Fibroblast of pulmonary artery (primary cell): ENCODE measurements around the gene CELSR2.

Experiments used
- DNase-seq: peaks from one replicate; pipeline ENCODE4 v3.0.0-alpha.2; 2010; ENCODE audit warnings: low read depth
- H3K4me3 ChIP-seq: replicated peaks from 2 replicates; pipeline ENCODE4 v1.5.1; 2011; ENCODE audit warnings: low read depth, mild to moderate bottlenecking, control low read depth, low read length, moderate library complexity
- TF ChIP-seq, protein P1 (sequence below): IDR thresholded peaks from 2 replicates; pipeline ENCODE4 v1.5.1; 2011; ENCODE audit warnings: mild to moderate bottlenecking, control low read depth, low read length, inconsistent platforms; ENCODE audit errors: missing control alignments

Gene CELSR2

DNA sequence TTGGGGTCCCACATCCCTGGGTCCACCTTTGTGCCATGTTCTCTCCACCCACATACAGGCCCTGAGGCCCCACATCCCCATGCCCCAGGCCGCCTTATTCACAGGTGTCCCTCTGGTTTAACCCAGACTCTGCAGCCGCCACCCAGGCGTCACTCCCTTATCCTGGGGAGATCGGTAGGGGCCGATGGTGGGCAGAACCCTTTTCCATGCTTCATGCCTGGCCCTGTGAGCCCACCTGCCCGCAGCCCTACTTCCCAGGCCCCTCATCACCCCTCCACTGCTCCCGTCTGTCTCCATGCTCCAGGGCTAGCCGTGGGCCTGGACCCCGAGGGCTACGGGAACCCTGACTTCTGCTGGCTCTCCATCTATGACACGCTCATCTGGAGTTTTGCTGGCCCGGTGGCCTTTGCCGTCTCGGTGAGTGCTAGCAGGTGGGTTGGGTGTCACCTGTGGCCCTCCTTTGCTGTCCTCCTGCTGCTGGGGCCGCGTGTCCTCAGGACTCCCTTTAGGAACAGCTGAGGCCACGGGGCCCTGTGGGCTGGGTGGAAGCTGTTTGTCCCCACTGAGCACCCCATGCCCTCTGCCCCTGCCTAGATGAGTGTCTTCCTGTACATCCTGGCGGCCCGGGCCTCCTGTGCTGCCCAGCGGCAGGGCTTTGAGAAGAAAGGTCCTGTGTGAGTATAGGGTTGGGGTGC, 21.4 kb downstream of the CELSR2 start:
- DNase-seq = no peak
- TF ChIP-seq, protein P1, sequence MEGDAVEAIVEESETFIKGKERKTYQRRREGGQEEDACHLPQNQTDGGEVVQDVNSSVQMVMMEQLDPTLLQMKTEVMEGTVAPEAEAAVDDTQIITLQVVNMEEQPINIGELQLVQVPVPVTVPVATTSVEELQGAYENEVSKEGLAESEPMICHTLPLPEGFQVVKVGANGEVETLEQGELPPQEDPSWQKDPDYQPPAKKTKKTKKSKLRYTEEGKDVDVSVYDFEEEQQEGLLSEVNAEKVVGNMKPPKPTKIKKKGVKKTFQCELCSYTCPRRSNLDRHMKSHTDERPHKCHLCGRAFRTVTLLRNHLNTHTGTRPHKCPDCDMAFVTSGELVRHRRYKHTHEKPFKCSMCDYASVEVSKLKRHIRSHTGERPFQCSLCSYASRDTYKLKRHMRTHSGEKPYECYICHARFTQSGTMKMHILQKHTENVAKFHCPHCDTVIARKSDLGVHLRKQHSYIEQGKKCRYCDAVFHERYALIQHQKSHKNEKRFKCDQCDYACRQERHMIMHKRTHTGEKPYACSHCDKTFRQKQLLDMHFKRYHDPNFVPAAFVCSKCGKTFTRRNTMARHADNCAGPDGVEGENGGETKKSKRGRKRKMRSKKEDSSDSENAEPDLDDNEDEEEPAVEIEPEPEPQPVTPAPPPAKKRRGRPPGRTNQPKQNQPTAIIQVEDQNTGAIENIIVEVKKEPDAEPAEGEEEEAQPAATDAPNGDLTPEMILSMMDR = no peak
- no peak overlapping the region for H3K4me3 ChIP-seq

DNA sequence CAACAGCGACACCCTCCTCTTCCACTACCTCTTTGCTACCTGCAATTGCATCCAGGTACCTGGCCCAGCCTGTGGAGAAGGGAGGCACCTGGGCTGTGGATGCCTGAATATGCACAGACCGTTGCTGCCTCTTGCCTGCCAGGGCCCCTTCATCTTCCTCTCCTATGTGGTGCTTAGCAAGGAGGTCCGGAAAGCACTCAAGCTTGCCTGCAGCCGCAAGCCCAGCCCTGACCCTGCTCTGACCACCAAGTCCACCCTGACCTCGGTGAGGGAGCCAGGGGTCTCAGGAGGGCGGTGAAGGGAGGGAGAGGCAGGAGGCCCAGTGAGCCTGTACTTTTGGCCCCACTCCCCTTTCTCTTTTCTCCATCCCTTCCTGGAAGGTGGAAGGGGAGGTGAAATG, 22.1 kb downstream of the CELSR2 start:
- no peak for DNase-seq
- TF ChIP-seq, protein P1 = no peak

DNA sequence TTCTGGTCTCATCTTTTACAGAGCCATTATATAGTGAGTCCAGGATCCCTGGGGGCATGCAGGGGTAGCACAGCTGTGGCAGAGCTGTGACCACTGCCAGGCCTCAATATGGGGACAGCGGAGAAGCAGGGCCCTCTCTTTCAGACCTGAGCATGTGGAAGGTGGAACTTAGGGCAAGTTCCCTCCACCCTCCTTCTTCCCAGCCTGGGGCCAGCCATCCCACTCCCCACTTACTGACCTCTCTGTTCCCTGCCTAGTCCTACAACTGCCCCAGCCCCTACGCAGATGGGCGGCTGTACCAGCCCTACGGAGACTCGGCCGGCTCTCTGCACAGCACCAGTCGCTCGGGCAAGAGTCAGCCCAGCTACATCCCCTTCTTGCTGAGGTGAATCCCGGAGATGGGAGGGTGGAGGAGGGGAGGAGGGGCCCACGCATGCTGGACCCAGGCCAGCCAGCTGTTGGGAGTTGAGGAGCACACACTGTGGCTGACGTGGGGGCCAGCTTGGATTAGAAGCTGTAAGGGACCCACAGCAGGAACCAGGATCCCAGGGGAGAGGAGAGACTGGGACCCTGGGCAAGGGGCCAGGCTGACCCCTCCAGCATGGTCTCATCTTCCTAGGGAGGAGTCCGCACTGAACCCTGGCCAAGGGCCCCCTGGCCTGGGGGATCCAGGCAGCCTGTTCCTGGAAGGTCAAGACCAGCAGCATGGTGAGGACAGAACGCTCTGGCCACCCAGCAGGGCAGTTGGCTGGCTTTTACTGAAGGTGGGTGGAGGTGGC, 22.9 kb downstream of the CELSR2 start:
- TF ChIP-seq, protein P1 = no peak
- no peak for DNase-seq
- H3K4me3 ChIP-seq = no peak overlapping the region

More for the DNA sequence above, 22.1 kb downstream of the CELSR2 start:
- H3K4me3 ChIP-seq = no peak overlapping the region

DNA sequence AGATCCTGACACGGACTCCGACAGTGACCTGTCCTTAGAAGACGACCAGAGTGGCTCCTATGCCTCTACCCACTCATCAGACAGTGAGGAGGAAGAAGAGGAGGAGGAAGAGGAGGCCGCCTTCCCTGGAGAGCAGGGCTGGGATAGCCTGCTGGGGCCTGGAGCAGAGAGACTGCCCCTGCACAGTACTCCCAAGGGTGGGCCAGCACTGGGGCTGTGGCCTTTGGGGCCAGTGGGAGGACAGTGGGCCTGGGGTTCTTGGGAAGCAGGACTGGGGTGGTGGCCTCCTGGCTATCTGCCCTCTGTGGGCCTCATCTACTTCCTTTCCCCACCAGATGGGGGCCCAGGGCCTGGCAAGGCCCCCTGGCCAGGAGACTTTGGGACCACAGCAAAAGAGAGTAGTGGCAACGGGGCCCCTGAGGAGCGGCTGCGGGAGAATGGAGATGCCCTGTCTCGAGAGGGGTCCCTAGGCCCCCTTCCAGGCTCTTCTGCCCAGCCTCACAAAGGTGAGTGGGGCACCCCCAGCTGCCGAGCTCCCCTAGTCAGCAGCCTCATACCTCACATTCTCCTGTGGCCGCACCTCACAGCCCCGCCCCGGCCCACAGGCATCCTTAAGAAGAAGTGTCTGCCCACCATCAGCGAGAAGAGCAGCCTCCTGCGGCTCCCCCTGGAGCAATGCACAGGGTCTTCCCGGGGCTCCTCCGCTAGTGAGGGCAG, 23.6 kb downstream of the CELSR2 start:
- TF ChIP-seq, protein P1 = no peak
- DNase-seq = no peak
- no peak overlapping the region for H3K4me3 ChIP-seq

DNA sequence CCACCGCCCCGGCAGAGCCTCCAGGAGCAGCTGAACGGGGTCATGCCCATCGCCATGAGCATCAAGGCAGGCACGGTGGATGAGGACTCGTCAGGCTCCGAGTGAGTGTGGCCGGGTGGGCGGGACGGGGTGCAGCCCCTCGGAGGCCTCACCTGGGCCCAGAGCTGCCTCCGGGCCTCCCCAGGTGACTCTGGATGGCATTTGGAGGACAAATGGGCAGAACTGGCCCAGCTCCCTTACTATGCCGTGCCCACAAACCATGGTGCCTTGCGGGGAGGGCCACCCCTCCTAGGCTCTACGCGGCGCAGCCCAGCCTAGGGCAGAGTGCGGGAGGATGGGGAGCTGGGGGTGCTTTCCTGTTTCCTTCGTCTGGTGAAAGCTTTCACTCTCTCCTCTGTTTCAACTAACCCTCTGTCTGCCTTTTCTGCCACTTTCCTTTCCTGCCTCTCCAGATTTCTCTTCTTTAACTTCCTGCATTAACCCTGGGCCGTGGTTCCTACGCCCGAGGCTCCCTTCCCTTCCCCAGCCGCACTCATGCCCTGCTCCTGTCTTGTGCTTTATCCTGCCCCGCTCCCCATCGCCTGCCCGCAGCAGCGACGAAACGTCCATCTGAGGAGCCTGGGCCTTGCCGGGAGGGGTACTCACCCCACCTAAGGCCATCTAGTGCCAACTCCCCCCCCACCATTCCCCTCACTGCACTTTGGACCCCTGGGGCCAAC, 24.4 kb downstream of the CELSR2 start:
- DNase-seq = no peak
- H3K4me3 ChIP-seq = no peak overlapping the region
- TF ChIP-seq, protein P1 = no peak
